CD4-positive, alpha-beta memory T cell (primary cell): ENCODE measurements around the gene POP7. TPM values are rescaled to one million over a fixed set of nuclear protein-coding genes. Genes with fewer than 3 reads are reported as not detected.

Source experiments
- CTCF ChIA-PET: fragments of 350-600 bp; sonication (Branson Sonifier 250); formaldehyde crosslinking; loops from one replicate; lab custom pipeline; 2021; ENCODE audit warnings: inconsistent platforms; ENCODE audit not compliant: partially characterized antibody; lab: Charles Lee
- POLR2A ChIA-PET: fragments of 350-600 bp; sonication (Branson Sonifier 250); formaldehyde crosslinking; loops from one replicate; lab custom pipeline; 2021; ENCODE audit not compliant: partially characterized antibody; lab: Charles Lee
- DNase-seq, 5 donors: peaks; one replicate each; pipeline versions ENCODE4 v3.0.0 to v3.0.0-alpha.2; 2020 to 2022; ENCODE audit warnings: mixed read lengths in 1 of 5
- H3K27ac ChIP-seq: one replicate; pipeline ENCODE4 v1.7.0; 2013; ENCODE audit warnings: low read depth, low read length
- H3K27me3 ChIP-seq: 2 replicates; pipeline ENCODE4 v1.7.0; 2013; ENCODE audit warnings: mild to moderate bottlenecking, low read length, moderate library complexity; ENCODE audit not compliant: insufficient read depth
- H3K36me3 ChIP-seq: 2 replicates; pipeline ENCODE4 v1.7.0; 2013; ENCODE audit warnings: mild to moderate bottlenecking, low read length, moderate library complexity; ENCODE audit not compliant: insufficient read depth
- H3K4me1 ChIP-seq: 2 replicates; pipeline ENCODE4 v1.7.0; 2013; ENCODE audit warnings: mild to moderate bottlenecking, low read length, moderate library complexity; ENCODE audit not compliant: insufficient read depth
- H3K4me3 ChIP-seq, 2 donors: one replicate each; pipeline ENCODE4 v1.7.0; 2013; ENCODE audit warnings: low read length in 2 of 2, mild to moderate bottlenecking in 1 of 2
- H3K9me3 ChIP-seq, 2 donors: one replicate each; pipeline ENCODE4 v1.7.0; 2013; ENCODE audit warnings: low read length in 2 of 2, control low read depth in 1 of 2; ENCODE audit not compliant: control insufficient read depth in 1 of 2
- H3K27ac Mint-ChIP-seq, 7 donors: one replicate each; pipeline ENCODE4 v1.8.0; 2020 to 2021; ENCODE audit warnings: mixed read lengths in 7 of 7, mild to moderate bottlenecking in 6 of 7, inconsistent platforms in 3 of 7, moderate library complexity in 3 of 7
- H3K27me3 Mint-ChIP-seq, 2 donors: one replicate each; pipeline ENCODE4 v1.8.0; 2020 to 2021; ENCODE audit warnings: mixed read lengths in 2 of 2
- H3K36me3 Mint-ChIP-seq, 2 donors: one replicate each; pipeline ENCODE4 v1.8.0; 2020 to 2021; ENCODE audit warnings: mixed read lengths in 2 of 2, inconsistent platforms in 1 of 2, mild to moderate bottlenecking in 1 of 2
- H3K4me1 Mint-ChIP-seq, 4 donors: one replicate each; pipeline ENCODE4 v1.8.0; 2020 to 2021; ENCODE audit warnings: mixed read lengths in 4 of 4, mild to moderate bottlenecking in 1 of 4
- H3K4me3 Mint-ChIP-seq, 8 donors: one replicate each; pipeline ENCODE4 v1.8.0; 2020 to 2021; ENCODE audit warnings: mixed read lengths in 8 of 8, mild to moderate bottlenecking in 7 of 8, moderate library complexity in 6 of 8, inconsistent platforms in 3 of 8
- H3K9me3 Mint-ChIP-seq, 8 donors: one replicate each; pipeline ENCODE4 v1.8.0; 2020 to 2021; ENCODE audit warnings: mixed read lengths in 8 of 8, mild to moderate bottlenecking in 5 of 8, inconsistent platforms in 3 of 8, moderate library complexity in 1 of 8
- intact Hi-C: fragments of 100-400 bp; cut with micrococcal nuclease; formaldehyde crosslinking; loops from one replicate; pipeline ENCODE4 v1.15.1; 2023
- polyA plus RNA-seq, 2 donors: library from polyadenylated mRNA; unstranded; fragments of 300-500 nt; fragmentation: Illumina TruSeq; gene quantifications; one replicate each; pipeline ENCODE4 v1.2.3, GENCODE V29; 2021
- total RNA-seq, 2 experiments: library from RNA; stranded (reverse); gene quantifications; one replicate each; pipeline ENCODE4 v1.2.3, GENCODE V29; 2021

POP7 gene
- total and polyA plus RNA-seq, 4 experiments from 2014 or later = 14.6 to 49.9 (median 29.8) TPM

- peaks cover 31% of the 10 kb centered on the region for H3K36me3 ChIP-seq
- H3K4me3 Mint-ChIP-seq = peak overlapping the region in 7 of 8 donors; percentile 94 to 99 (median 96)
- H3K27me3 ChIP-seq = no peaks in the 10 kb centered on the region
- intact Hi-C loops = no loop called here
- POLR2A ChIA-PET = interaction anchor here (0.7 to 10.8 kb wide), 22 partner anchors 8 to 246 kb away, joined by 3 to 125 read pairs (median 7); partner anchors contain the start of genes AGFG2, FBXO24, GIGYF1 and LRCH4
- peaks cover 32% of the 10 kb centered on the region for H3K4me1 ChIP-seq
- H3K9me3 Mint-ChIP-seq = peaks cover 0 to 4% (median 0%) of the 10 kb centered on the region in 8 donors
- H3K9me3 ChIP-seq = no peaks in the 10 kb centered on the region
- peak overlapping the region; percentile 92 for H3K27ac ChIP-seq
- H3K36me3 Mint-ChIP-seq = peaks cover 6 to 43% of the 10 kb centered on the region in 2 donors
- H3K27me3 Mint-ChIP-seq = peaks cover 0 to 1% of the 10 kb centered on the region in 2 donors
- DNase-seq = no peak
- CTCF ChIA-PET = interaction anchor here (1.3 to 9.9 kb wide), 3 partner anchors 16 to 42 kb away, joined by 3 to 88 read pairs (median 4); partner anchors contain the start of gene POP7
- peak overlapping the region; percentile 80 to 91 for H3K4me3 ChIP-seq
- H3K27ac Mint-ChIP-seq = peak overlapping the region in 6 of 7 donors; percentile 95 to 98 (median 96)
- peaks cover 5 to 45% (median 21%) of the 10 kb centered on the region in 4 donors for H3K4me1 Mint-ChIP-seq
These were observed 30.8 kb upstream of the POP7 start for GRCh38 chr7:100675105-100675451.

- Mint-ChIP-seq H3K27ac (peak overlapping the region; percentile 93 to 97 (median 95)), H3K9me3 (peaks cover 0 to 4% (median 0%) of the 10 kb centered on the region in 8 donors), H3K4me1 (peaks cover 7 to 52% (median 26%) of the 10 kb centered on the region in 4 donors), H3K27me3 (peaks cover 0 to 1% of the 10 kb centered on the region in 2 donors), H3K4me3 (peak overlapping the region; percentile 89 to 97 (median 92)), H3K36me3 (peaks cover 8 to 46% of the 10 kb centered on the region in 2 donors)
- Histone ChIP-seq H3K4me3 (peak overlapping the region in 1 of 2 donors; percentile 62), H3K36me3 (peaks cover 31% of the 10 kb centered on the region), H3K27ac (peak overlapping the region; percentile 92), H3K4me1 (peaks cover 39% of the 10 kb centered on the region), H3K27me3 (no peaks in the 10 kb centered on the region), H3K9me3 (no peaks in the 10 kb centered on the region)
- intact Hi-C loops = no loop called here
- ChIA-PET POLR2A (interaction anchor here (0.6 to 10.8 kb wide), 21 partner anchors 13 to 247 kb away, joined by 3 to 125 read pairs (median 5); partner anchors contain the start of genes FBXO24, GIGYF1, LRCH4 and MEPCE), CTCF (interaction anchor here (1.0 to 9.9 kb wide), 5 partner anchors 16 to 63 kb away, joined by 4 to 88 read pairs (median 5); partner anchors contain the start of genes MOSPD3 and POP7)
- DNase-seq = peak; percentile 87 to 99 (median 92)
These were observed 30.2 kb upstream of the POP7 start for GRCh38 chr7:100675581-100676350.

- peak overlapping the region; percentile 91 to 97 (median 95) for H3K27ac Mint-ChIP-seq
- H3K27me3 ChIP-seq = no peaks in the 10 kb centered on the region
- DNase-seq = peak in 1 of 5 donors; percentile 54
- no peaks in the 10 kb centered on the region for H3K9me3 ChIP-seq
- peak overlapping the region; percentile 92 for H3K27ac ChIP-seq
- peaks cover 0 to 2% (median 0%) of the 10 kb centered on the region in 8 donors for H3K9me3 Mint-ChIP-seq
- H3K4me3 ChIP-seq = no peak overlapping the region
- intact Hi-C loops = no loop called here
- H3K36me3 Mint-ChIP-seq = peaks cover 8 to 49% of the 10 kb centered on the region in 2 donors
- H3K36me3 ChIP-seq = peaks cover 31% of the 10 kb centered on the region
- POLR2A ChIA-PET = interaction anchor here (0.6 to 10.8 kb wide), 23 partner anchors 9 to 248 kb away, joined by 3 to 125 read pairs (median 5); partner anchors contain the start of genes FBXO24, GIGYF1, LRCH4 and MEPCE
- peak overlapping the region; percentile 59 to 83 (median 77) for H3K4me3 Mint-ChIP-seq
- peaks cover 0 to 1% of the 10 kb centered on the region in 2 donors for H3K27me3 Mint-ChIP-seq
- CTCF ChIA-PET = interaction anchor here (0.8 to 9.9 kb wide), 8 partner anchors 12 to 108 kb away, joined by 3 to 88 read pairs (median 4); partner anchors contain the start of genes MOSPD3 and POP7
- peaks cover 48% of the 10 kb centered on the region for H3K4me1 ChIP-seq
- H3K4me1 Mint-ChIP-seq = peaks cover 7 to 53% (median 31%) of the 10 kb centered on the region in 4 donors
These were observed 29.2 kb upstream of the POP7 start for GRCh38 chr7:100676501-100677306.

- Histone ChIP-seq H3K9me3 (no peaks in the 10 kb centered on the region), H3K4me1 (peaks cover 50% of the 10 kb centered on the region), H3K27me3 (no peaks in the 10 kb centered on the region), H3K27ac (no peak overlapping the region), H3K36me3 (peaks cover 31% of the 10 kb centered on the region), H3K4me3 (no peak overlapping the region)
- Mint-ChIP-seq H3K36me3 (peaks cover 8 to 52% of the 10 kb centered on the region in 2 donors), H3K9me3 (peaks cover 0 to 2% (median 0%) of the 10 kb centered on the region in 8 donors), H3K27ac (peak overlapping the region; percentile 64 to 97 (median 94)), H3K4me3 (peak overlapping the region in 6 of 8 donors; percentile 31 to 76 (median 60)), H3K27me3 (peaks cover 0 to 1% of the 10 kb centered on the region in 2 donors), H3K4me1 (peaks cover 7 to 53% (median 32%) of the 10 kb centered on the region in 4 donors)
- intact Hi-C loops = no loop called here
- CTCF ChIA-PET = interaction anchor here (0.8 to 9.9 kb wide), 6 partner anchors 11 to 109 kb away, joined by 3 to 88 read pairs (median 4); partner anchors contain the start of gene POP7
- POLR2A ChIA-PET = interaction anchor here (0.7 to 10.8 kb wide), 17 partner anchors 8 to 248 kb away, joined by 3 to 125 read pairs (median 8); partner anchors contain the start of genes FBXO24, GIGYF1, LRCH4 and MEPCE
- no peak for DNase-seq
These were observed 28.3 kb upstream of the POP7 start for GRCh38 chr7:100677308-100678267.

- ChIA-PET POLR2A (interaction anchor here (1.2 to 10.8 kb wide), 6 partner anchors 9 to 93 kb away, joined by 3 to 125 read pairs (median 28); partner anchors contain the start of genes FBXO24, GIGYF1, LRCH4 and MOSPD3), CTCF (interaction anchor here (2.3 to 9.9 kb wide), 3 partner anchors 13 to 27 kb away, joined by 10 to 88 read pairs (median 15); partner anchors contain the start of gene POP7)
- Mint-ChIP-seq H3K36me3 (peaks cover 11 to 53% of the 10 kb centered on the region in 2 donors), H3K27me3 (peaks cover 0 to 1% of the 10 kb centered on the region in 2 donors), H3K9me3 (peaks cover 0 to 2% (median 0%) of the 10 kb centered on the region in 8 donors), H3K4me3 (peak overlapping the region in 3 of 8 donors; percentile 9 to 52 (median 39)), H3K4me1 (peaks cover 7 to 47% (median 30%) of the 10 kb centered on the region in 4 donors), H3K27ac (peak overlapping the region in 5 of 7 donors; percentile 36 to 89 (median 82))
- intact Hi-C loops = no loop called here
- DNase-seq = peak in 1 of 5 donors; percentile 46
- H3K27ac ChIP-seq = no peak overlapping the region
- no peaks in the 10 kb centered on the region for H3K9me3 ChIP-seq
- no peak overlapping the region for H3K4me3 ChIP-seq
- peaks cover 41% of the 10 kb centered on the region for H3K4me1 ChIP-seq
- H3K27me3 ChIP-seq = no peaks in the 10 kb centered on the region
- H3K36me3 ChIP-seq = peaks cover 33% of the 10 kb centered on the region
These were observed 27.5 kb upstream of the POP7 start for GRCh38 chr7:100678291-100678984.
